GM19240 (cell line): ENCODE results near the gene EID2B.

ENCODE experiments used
- DNase-seq: peaks from one replicate; pipeline ENCODE4 v3.0.0; 2011; ENCODE audit warnings: low spot score; ENCODE audit not compliant: insufficient read length

EID2B gene

DNA sequence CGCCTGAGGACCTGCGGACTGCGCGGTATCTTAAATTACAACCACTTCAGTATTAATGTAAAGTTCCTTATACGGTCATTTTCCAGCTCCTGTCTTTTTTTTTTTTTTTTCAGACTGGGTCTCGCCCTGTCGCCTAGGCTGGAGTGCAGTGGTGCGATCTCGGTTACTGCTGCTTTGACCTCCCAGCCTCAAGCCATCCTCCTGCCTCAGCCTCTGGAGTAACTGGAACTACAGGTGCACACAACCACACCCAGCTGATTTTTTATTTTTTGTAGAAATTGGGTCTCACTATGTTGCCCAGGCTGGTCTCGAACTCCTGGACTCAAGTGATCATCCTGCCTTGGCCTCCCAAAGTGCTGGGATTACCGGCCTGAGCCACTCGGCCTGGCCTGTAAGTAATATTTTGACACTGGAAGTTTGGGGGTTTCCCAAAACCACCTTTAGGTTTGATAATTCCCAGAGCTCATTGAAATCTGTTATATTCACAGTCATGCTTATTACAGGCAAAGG, 406 bp upstream of the EID2B start:
- no peak for DNase-seq

DNA sequence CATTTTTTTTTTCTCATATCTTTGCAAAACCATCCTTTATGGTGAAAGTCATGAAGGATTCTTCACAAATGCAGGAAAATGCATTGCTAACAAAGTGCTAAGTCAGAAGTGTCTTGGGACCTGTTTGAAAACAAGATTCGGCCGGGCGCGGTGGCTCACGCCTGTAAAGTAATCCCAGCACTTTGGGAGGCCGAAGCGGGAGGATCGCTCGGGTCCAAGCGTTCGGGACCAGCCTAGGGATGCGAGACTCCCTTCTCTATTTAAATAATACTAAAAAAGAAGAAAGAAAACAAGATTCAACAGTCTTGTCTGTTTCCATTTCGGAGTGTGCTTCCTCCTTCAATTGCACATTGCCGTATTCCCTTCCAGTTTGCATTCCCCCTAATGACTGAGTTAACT, 819 bp downstream of the EID2B start:
- no peak for DNase-seq

DNA sequence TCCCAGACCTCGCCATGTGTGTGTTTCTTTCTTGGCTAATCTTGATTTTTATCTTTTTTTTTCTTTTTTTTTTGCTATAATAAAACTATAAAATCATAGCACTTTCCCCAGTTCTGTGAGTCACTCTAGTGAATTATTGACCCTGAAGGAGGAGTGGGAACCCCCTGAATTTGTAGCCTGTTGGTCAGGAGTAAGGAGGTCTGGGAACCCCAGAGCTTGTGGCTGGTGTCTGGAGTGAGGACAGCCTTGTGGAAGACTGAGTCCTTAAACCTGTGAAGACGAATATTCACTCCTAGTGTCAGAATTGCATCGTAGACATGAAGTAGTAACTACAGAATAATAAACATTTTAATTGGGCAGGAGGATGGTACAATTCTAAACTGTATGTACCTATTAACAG, 7.4 kb downstream of the EID2B start:
- DNase-seq: no peak

DNA sequence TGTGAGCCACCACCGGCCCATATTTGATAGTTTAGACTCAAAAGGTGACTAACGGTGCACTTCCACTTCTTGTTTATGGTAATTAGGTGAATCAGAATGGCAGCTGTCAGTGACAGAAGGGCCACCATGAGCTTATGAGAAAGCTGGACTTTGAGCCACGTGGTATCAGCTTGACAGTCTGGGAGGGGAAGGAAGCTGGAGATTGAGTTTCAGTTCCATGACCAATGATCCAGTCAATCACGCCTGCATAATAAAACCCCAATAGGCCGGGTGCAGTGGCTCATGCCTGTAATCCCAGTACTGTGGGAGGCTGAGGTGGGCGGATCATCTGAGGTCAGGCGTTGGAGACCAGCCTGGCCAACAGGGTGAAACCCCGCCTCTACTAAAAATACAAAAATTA, 8.2 kb downstream of the EID2B start:
- DNase-seq: no peak

DNA sequence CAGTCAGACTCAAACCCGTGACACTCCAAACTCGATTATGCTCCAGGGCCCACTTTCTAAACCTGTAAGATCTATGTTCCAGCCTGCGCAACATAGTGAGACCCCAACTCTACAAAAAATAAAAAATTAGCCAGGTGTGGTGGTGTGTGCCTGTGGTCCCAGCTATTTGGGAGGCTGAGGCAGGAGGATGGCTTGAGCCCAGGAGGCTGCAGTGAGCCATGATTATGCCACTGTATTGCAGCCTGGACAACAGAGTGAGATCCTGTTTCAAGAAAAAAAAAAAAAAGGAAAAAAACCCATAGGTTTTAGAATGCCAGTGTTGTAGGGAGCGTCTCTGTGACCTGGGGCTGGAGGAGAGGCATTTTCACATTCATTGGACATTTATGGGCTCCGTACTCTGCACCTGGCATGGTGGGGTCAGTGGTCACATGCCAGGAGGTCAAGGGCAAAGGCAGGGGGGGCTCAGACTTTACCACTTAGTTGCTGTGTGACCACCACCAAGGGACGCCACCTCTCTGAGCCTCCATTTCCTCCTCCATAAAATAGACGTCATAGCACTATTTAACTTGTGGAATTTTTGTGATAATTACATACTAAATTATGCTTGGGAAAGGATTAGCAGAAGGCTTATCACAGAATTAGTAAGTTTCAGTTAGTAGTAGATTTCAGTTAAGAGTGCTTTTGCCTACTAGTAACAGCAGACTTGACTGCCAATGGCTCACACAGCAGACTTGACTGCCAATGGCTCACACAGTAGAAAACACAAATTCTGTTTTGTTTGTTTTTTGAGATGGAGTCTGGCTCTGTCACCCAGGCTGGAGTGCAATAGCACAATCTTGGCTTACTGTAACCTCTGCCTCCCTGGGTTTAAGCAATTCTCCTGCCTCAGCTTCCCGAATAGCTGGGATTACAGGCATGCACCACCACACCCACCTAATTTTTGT, 11.8 kb downstream of the EID2B start:
- DNase-seq: no peak

DNA sequence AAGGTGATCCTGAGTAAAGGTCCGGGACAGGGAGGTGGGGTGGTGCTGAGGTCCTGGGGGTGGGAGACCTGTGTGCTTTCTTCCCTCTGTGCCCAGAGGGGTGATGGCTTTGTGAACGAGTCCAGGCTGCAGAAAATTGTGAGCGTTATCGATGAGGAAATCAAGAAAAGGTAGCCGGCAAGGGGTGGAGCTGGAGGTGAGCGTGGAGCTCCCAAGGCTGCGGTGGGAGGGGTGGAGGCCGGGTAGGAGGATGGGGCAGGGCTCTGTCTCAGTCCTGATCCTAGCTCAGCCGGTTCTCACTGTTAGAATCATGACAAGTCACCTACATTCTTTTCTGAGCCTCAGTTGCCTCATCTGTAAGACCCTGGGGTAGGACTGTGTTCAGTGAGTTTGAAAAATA, 13.7 kb downstream of the EID2B start:
- no peak for DNase-seq

DNA sequence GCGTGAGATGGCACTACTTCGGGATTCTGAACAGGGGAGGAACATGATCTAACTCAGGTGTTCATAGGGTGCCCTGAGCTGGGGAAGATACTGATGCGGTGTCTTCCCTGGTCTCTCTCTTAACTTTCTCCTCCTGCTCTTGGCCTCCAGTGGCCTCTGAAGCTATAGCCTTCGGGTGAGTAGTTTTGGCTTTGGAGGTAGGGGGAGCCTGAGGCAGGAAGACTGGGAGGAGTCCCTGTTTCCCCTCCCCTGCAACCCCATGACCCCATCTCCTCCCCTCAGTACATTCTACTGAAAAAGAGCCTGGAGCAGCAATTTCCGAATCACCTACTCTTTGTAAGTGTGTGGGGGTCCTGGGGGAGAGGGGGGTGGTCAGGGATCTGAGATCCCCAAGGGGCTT, 14.2 kb downstream of the EID2B start:
- no peak for DNase-seq

DNA sequence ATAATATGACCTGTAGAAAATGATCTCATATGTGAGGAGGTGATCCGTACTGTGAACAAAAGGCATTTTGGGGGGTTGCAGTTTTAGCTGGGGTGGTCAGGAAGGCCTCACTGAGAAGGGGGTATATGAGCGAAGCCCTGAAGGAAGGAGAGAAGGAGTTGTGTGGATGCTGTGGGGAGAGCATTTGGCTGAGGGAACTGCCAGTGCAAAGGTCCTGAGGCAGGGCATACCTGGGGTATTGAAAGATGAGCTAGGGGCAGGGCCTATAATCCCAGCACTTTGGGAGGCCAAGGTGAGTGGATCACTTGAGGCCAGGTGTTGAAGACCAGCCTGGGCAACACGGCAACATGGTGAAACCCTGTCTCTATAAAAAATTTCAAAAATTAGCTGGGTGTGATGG, 15.2 kb downstream of the EID2B start:
- no peak for DNase-seq

DNA sequence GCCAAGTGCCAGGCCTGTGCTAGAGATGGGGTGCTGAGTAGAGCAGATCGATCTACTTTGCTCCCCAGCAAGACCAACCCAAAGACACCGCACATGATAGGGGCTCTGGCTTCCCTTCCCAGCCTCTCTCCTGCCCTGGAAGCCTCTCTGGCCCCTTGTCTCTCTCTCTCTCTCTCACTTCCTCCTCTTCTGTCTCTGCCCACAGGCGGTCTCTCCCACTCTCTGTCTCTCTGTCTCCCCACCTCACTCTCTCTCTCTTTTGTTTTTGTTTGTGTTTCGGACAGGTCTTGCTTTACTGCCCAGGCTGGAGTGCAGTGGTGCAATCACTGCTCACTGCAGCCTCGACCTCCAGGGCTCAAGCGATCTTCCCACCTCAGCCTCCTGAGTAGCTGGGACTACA, 16.4 kb downstream of the EID2B start:
- DNase-seq: no peak

DNA sequence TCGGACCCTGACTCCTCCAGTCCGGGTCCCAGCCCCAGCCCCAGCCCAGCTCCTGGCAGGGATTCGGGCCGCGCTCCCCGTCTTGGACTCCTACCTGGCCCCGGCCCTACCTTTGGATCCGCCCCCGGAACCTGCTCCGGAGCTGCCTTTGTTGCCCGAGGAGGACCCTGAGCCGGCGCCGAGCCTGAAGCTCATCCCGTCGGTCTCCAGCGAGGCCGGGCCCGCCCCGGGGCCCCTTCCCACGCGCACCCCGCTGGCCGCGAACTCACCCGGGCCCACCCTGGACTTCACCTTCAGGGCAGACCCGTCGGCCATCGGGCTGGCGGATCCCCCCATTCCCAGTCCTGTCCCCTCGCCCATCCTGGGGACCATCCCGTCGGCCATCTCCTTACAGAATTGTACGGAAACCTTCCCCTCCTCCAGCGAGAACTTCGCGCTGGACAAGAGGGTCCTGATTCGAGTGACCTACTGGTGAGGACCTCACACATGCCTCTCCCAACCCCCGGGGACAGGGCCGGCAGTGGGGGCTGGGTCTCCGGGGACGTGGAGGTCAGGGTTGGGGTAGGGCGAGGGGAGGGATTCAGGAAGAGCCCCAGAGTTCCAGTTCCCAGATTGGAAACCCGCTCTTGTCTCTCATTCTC, 17.0 kb downstream of the EID2B start:
- no peak for DNase-seq

DNA sequence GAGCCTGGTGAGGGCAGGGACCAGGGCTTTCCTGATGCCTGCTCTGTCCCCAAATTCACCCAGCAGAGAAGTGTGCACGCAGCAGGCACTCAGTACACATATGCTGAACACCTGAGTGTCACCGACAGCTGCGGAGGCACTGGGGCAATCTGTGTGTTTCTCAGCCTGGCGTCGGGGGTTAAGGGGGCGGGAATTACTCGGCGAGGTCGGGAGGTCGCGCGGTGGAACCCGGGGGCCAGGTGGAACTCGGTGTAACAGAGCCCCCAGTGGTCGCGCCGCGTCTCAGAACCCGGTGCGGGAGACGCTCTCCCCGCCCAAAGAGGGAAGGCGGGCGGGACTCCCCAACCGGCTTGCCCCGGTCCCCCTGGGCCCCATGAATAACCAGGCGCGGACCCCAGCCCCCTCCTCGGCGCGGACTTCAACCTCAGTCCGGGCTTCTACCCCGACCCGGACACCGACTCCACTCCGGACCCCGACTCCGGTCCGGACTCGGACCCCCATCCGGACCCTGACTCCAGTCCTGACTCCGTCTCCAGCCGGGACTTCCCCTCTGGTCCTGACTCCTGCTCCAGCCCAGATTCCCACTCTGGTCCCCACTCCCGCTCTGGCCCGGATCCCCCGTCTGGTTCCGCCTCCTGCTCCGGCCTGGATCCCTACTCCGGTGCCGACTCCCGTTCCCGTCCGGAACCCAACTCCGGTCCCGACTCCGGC, 17.7 kb downstream of the EID2B start, which contains the start of gene SELENOV:
SELENOV (plus strand) TSS at position 300 of the 711 bp plus-strand sequence; CDS start at position 374, 74 bp downstream.
- DNase-seq: no peak

DNA sequence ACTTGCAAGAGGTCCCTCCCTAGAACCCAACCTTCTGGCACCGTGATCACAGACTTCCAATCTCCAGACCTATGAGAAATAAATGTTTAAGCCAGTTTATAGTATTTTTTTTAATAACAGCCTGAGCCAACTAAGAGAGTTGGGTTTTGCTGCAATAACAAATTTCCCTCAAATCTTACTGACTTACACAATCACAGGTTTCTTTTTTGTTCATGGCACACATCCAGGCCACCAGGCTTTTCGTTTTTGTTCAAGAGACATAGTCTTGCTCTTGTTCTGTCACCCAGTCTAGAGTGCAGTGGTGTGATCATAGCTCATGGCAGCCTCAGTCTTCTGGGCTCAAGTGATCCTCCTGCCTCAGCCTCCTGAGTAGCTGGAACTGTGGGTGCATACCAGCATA, 19.7 kb downstream of the EID2B start:
- no peak for DNase-seq

DNA sequence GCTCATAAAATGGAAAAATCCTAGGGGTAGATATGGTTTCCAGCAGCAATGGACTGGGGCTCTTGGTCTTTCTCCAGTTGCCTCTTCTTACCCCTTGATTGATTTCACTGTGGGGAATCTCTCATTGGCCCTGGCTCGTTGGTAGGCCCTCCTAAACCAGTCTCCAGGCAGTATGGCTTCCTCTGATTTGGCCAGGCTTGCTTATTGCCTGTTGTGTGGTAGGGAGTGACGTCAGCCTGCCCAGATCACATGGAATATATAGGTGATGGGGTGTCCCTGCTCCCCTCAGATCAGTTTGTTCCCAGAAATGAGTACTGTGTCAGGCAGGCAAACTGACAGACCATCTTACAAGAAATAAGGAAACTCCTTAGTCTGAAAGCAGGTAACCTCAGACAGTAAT, 23.4 kb downstream of the EID2B start:
- DNase-seq: no peak

DNA sequence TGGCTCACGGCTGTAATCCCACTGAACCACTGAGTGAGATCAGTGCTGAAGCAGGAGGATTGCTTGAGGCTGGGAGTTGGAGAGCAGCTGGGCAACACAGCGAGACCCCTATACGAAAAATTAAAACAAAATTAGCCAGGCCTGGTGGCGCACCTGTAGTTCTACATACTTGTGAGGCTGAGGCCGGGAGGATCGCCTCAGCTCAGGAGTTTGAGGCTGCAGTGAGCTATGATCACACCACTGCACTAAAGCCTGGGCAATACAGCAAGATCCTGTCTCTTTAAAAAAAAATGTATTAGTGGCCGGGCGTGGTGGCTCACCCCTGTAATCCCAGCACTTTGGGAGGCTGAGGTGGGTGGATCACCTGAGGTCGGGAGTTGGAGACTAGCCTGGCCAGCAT, 24.0 kb downstream of the EID2B start:
- no peak for DNase-seq

DNA sequence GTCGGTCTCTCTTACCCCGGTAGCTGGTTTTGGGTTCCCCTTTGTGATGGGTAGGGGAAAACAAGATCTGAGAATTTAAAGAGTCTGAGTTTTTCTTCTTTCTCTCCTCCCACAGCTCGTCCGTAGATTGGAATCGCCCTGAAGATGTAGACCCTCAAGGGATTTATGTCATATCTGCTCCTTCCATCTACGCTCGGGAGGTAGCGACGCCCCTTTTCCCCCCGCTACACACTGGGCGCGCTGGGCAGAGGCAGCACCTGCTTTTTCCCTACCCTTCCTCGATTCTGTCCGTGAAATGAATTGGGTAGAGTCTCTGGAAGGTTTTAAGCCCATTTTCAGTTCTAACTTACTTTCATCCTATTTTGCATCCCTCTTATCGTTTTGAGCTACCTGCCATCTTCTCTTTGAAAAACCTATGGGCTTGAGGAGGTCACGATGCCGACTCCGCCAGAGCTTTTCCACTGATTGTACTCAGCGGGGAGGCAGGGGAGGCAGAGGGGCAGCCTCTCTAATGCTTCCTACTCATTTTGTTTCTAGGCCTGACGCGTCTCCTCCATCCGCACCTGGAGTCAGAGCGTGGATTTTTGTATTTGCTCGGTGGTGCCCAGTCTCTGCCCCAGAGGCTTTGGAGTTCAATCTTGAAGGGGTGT, 24.8 kb downstream of the EID2B start:
- no peak for DNase-seq

DNA sequence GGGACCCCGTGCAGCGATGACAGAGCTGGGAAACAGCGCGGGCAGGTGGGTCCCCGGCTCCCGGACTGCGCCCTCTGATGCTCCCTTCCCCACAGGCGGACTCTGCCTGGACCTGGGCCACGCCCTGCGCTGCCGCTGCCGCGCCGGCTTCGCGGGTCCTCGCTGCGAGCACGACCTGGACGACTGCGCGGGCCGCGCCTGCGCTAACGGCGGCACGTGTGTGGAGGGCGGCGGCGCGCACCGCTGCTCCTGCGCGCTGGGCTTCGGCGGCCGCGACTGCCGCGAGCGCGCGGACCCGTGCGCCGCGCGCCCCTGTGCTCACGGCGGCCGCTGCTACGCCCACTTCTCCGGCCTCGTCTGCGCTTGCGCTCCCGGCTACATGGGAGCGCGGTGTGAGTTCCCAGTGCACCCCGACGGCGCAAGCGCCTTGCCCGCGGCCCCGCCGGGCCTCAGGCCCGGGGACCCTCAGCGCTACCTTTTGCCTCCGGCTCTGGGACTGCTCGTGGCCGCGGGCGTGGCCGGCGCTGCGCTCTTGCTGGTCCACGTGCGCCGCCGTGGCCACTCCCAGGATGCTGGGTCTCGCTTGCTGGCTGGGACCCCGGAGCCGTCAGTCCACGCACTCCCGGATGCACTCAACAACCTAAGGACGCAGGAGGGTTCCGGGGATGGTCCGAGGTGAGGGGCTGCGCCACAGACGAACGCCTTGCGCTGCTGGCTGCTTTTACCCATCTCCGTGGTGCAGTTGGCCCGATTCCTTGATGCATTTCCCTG, 25.5 kb downstream of the EID2B start:
- peak; percentile 68 for DNase-seq

DNA sequence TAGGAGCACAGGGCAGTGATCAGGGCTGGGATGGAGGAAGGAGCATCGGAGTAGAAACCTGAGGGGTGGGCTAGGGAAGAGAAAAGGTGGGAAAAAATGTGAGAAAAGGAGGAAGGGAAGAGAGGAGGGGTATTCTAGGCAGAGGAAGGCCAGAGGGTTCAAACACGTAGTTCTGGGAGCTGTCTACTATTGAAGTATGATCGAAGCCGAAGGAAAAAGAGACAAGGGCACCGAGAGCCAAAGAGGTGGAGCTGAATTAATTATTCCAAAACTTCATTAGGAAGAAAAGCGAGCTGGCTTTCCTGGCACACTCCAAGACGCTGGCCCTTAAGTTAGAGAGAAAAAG, 26.1 kb downstream of the EID2B start:
- DNase-seq: no peak

DNA sequence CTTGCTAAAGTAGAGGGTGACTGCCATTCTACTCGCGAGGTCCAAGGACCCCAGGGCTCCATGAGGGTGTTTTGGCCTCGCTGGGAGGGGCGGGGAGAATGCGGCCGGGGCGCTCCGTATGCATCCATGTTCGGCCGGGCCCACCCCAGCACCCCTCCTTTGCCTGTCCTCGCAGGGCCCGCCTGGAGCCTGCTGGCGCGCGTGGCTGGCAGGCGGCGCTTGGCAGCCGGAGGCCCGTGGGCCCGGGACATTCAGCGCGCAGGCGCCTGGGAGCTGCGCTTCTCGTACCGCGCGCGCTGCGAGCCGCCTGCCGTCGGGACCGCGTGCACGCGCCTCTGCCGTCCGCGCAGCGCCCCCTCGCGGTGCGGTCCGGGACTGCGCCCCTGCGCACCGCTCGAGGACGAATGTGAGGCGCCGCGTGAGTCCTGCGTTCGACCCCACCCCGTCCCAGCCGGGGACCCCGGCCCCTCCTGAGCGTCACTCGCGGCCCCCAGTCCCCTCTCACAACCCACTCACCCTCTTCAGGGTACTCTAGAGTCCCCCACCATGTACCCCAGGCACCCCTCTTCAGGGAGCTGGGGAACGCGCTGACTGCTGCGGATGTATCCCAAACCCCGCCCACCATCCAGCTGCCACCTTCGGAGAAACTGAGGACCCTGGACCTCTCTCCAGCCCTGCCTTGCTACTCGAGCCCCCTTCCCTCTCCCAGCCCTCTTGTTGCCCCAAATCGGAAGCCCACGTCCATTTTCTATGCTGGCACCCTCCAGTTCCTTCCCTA, 29.8 kb downstream of the EID2B start:
- peak; percentile 75 for DNase-seq

DNA sequence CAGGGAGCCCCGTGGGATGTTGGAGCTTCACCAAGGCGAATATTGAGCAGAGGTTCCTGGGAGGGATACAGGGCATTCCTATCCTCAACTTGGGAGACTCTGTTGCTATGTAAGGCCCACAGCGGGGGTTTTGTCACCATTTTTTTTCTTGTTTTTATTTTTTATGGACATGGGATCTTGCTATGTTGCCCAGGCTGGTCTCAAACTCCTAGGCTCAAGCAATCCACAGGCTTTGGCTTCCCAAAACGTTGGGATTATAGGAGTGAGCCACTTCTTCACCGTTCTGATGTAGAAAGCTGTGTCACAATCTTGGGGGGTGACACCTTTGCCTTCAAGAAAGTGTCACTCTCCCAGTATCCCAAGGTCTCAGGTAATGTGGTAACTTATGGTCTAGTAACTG, 31.3 kb downstream of the EID2B start:
- no peak for DNase-seq

DNA sequence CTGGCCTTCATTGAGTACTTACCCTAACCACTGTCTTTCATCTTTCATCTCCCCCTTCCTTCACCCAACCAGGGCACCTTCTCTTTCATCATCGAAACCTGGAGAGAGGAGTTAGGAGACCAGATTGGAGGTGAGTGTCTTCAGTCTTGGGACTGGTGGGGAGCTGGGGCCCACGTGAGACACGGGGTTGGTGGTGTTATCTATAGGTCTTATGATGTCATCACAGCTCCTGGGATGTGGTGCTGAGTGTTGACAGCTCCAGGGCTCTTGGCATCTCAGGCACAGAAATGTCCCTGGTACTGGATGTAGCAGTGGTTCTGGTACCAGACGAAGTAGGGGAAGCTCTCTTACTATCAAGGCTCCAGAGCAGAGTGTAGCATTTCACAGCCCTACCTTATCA, 32.1 kb downstream of the EID2B start:
- DNase-seq: no peak
